Glomerular endothelial cell (primary cell): Measurements from ENCODE around the gene DNAJC22. TPM values are rescaled to one million over a fixed set of nuclear protein-coding genes. Genes with fewer than 3 reads are reported as not detected.
"Not testable (repeated sequence)": the region's sequence is repeated elsewhere in the genome, so short reads cannot be mapped to it uniquely, and the experiment has no call there.

Experiments
- DNase-seq: peaks from one replicate; pipeline ENCODE4 v3.0.0-alpha.2; 2011; ENCODE audit warnings: low read depth, low spot score; ENCODE audit errors: extremely low read depth
- total RNA-seq: library from RNA; depleted of rRNA; stranded (reverse); fragments of >200 nt; gene quantifications from 2 replicates; pipeline ENCODE4 v1.2.3, GENCODE V29; 2015

Gene DNAJC22
- total RNA-seq, 1 donor from 2014 or later = 1.2 TPM

DNA sequence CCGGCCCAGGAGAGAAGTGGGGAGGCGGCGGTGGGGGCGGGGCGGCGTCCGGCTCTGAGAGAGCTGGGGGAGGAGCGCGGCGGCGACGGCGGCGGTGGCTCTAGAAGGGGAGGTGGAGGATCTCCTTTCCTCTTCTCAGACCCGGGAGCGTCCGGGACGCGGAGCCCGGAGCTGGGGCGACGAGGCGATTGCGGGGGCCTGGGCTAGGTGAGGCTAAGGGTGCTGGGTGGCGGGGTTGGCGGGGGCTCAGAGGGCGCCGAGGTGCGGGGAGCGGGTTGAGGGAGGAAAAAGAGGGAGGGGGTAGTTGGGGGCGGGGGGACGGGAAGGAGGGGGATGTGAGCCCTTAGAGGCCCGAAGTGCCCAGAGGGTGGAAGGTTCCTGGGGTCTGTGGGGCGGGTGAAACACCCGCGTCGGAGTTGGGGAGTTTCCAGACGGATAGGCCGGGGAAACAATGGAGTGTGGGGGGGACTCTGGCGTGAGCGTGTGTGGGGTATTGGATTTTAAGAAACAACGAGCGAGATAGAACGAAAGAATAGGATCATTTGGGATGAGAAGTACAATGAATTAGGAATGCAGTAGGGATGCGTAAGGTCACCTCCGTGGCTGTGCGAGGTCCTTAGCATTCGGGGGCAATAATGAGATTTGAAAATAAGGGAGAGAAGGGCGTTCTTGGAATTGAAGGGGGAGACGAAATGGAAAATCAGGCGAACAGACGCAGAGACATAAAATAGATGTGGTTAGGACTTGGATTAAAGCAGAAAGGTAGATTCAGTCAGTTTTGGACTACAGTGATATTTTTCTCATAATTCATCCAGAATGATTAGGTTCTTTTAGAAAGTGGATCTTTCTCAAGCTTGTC is 20.9 kb downstream of the DNAJC22 start, which contains the start of gene SPATS2:
Gene SPATS2, plus strand, starts transcription at position 82 of the 859 bp plus-strand sequence. CDS start 93,551 bp downstream, outside the sequence.
- DNase-seq = no peak

DNA sequence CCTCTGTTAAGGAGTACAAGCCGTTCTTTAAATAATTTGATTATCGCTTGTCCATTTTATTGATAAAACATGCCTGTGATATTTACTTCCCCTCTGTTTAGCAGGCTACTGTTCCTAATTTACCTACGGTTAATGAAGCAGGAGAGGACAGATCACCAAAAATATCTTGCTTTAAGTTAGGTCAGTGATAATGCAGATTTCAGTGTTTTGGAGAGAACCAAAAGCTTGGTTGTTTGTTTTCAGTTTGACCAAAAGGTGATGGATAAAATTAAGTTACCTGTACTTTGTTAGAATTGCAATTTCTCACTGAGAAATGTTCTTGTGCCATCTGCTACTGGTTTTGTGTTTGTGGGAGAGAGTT is 21.5 kb downstream of the DNAJC22 start:
- no peak for DNase-seq

DNA sequence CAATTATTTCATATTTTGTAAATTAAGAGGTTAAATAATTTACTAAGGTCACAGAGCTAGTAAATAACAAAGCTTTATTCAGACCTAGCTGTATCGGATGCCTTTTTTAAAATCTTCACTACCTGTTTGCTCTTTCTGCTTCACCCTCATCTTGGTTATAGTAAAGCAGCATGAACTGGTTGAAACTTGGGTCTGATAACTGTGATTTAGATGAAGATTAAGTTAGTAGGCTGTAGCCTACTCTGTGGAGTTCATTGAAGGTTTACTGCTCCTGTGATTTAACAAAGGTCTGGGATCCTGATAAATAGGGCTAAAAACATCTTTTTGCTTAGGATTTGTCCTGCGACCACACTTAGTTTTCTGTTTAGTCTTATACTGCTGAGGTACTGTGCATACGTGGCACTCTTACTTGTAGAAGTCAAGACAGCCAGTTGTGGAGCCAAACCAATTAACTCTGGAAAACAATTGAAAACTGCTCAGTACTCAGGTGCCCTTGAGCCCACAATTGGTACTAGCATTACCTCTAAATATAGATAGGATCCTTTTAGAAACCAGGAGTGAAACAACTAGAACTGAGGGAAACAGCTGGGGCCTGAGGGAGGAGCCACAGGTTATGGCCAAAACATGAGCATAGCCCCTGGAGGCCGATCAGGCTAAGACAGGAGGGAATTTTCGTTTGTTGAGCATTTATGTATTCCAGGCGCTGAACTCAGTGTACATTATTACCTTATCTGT is 22.9 kb downstream of the DNAJC22 start:
- no peak for DNase-seq

DNA sequence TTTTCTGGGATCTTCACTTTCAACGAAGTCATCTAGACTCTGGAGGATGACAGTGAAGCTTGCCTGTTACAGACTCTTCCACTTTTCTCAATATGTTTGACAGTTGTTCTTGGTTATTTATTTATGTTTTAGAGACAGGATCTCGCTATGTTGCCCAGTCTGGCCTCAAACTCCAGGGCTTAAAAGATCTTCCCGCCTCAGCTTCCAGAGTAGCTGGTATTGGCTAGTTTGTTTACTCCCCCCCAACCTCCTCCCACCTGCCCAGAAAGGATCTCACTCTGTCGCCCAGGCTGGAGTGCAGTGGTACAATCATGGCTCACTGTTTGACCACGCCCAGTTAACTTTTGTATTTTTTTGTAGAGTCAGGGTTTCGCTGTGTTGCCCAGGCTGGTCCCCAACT is 23.9 kb downstream of the DNAJC22 start:
- no peak for DNase-seq

GRCh38 chr12:49375406-49375805 is 28.7 kb downstream of the DNAJC22 start:
- no peak for DNase-seq

- DNase-seq = no peak
Observed at GRCh38 chr12:49377386-49377785, 30.7 kb downstream of the DNAJC22 start.

GRCh38 chr12:49380184-49380583 is 33.5 kb downstream of the DNAJC22 start:
- DNase-seq = not testable (repeated sequence)

GRCh38 chr12:49388682-49389386 is 42.1 kb downstream of the DNAJC22 start:
- DNase-seq = no peak

- no peak for DNase-seq
Observed at GRCh38 chr12:49389387-49389703, 42.7 kb downstream of the DNAJC22 start.

DNA sequence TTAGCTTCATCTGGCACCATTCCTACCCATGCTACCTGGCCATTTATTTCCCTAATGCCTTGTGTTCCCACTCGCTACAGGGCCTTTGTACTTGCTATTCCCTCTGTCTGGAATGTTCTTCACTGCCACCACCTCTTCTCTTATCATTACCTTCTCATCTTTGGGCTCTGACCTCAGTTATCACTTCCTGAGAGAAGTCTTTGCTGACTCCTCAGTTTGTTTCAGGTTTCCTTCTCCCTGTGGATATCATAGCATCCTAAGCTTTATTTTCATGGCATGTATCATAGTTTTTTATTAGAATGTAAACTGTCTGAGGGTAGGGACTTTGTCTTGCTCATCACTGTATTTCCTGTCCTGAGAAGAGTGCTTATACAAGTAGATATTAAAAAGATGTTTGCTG is 50.3 kb downstream of the DNAJC22 start:
- DNase-seq = no peak

DNA sequence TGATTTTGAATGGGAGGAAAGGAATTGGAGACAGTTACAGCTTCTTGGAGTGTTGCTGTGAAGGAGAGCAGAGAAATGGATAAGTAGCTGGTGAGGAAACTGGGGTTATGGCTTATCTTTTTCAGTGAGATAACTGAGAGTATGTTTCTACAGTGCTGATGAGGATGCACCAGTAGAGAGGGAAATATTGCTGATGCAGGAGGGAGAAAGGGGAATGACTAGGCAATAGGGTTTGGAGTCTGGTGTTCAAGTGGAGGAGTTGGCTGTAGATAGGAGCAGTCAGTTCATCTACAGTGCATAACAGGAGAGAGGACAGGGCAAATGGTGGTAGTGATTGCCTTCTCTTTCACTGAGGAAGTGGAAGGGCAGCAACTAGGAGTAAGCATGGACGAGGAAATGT is 53.6 kb downstream of the DNAJC22 start:
- no peak for DNase-seq

Other genes starting within 250 kb of the DNAJC22 start
- gene LMBR1L, start 236.0 kb upstream of the DNAJC22 start, total RNA-seq = 60.8 and 73.5 TPM in 2 replicates
- gene TUBA1B, start 215.5 kb upstream of the DNAJC22 start, total RNA-seq = 1,215 and 1,250 TPM in 2 replicates
- 1,256 and 1,548 TPM in 2 replicates for gene TUBA1A, start 157.8 kb upstream of the DNAJC22 start, total RNA-seq
- 522 and 561 TPM in 2 replicates for gene TUBA1C, start 81.8 kb upstream of the DNAJC22 start, total RNA-seq
- 1.5 TPM in 1 of 2 replicates, not detected in the other for gene PRPH, start 51.7 kb upstream of the DNAJC22 start, total RNA-seq
- gene TROAP, start 23.6 kb upstream of the DNAJC22 start, total RNA-seq = 4.7 and 11.4 TPM in 2 replicates
- not detected in 2 replicates for gene C1QL4, start 9.7 kb upstream of the DNAJC22 start, total RNA-seq
- 40.5 and 45.2 TPM in 2 replicates for gene SPATS2, start 20.6 kb downstream of the DNAJC22 start, total RNA-seq
- not detected in 2 replicates for gene KCNH3, start 192.1 kb downstream of the DNAJC22 start, total RNA-seq
- gene MCRS1, start 221.3 kb downstream of the DNAJC22 start, total RNA-seq = 59.7 and 67.1 TPM in 2 replicates